Type B pancreatic cell (in vitro differentiated cells): ENCODE results near the gene ZMIZ1. TPM values are rescaled to one million over a fixed set of nuclear protein-coding genes. Genes with fewer than 3 reads are reported as not detected.
"Not testable (repeated sequence)": the region's sequence is repeated elsewhere in the genome, so short reads cannot be mapped to it uniquely, and the experiment has no call there.

Experiments used
- DNase-seq: peaks from one replicate; pipeline ENCODE4 v3.0.0; 2021; ENCODE audit warnings: mixed read lengths; ENCODE audit not compliant: unreplicated experiment; ENCODE audit errors: extremely low spot score
- H3K27ac Mint-ChIP-seq: 2 replicates; pipeline ENCODE4 v1.8.0; 2021; ENCODE audit warnings: mild to moderate bottlenecking, mixed read lengths
- H3K27me3 Mint-ChIP-seq: 2 replicates; pipeline ENCODE4 v1.8.0; 2021; ENCODE audit warnings: mixed read lengths
- H3K36me3 Mint-ChIP-seq: 2 replicates; pipeline ENCODE4 v1.8.0; 2021; ENCODE audit warnings: mixed read lengths
- H3K4me1 Mint-ChIP-seq: one replicate; pipeline ENCODE4 v1.8.0; 2021; ENCODE audit warnings: mixed read lengths; ENCODE audit not compliant: unreplicated experiment
- H3K4me3 Mint-ChIP-seq: 2 replicates; pipeline ENCODE4 v1.8.0; 2021; ENCODE audit warnings: mild to moderate bottlenecking, mixed read lengths
- H3K9me3 Mint-ChIP-seq: 2 replicates; pipeline ENCODE4 v1.8.0; 2021; ENCODE audit warnings: mixed read lengths
- total RNA-seq: library from RNA; stranded (reverse); gene quantifications from 2 replicates; pipeline ENCODE4 v1.2.1, GENCODE V29; 2021; ENCODE audit warnings: low replicate concordance
- TF ChIP-seq, protein P1 (sequence below): fragments of 200-600 bp; sonication (generic); conservative IDR thresholded peaks from 2 replicates; pipeline ENCODE4 v1.5.0; 2021; ENCODE audit warnings: antibody characterized with exemption, mild to moderate bottlenecking

ZMIZ1 gene
- total RNA-seq, 1 donor from 2014 or later, result 102 TPM

DNA sequence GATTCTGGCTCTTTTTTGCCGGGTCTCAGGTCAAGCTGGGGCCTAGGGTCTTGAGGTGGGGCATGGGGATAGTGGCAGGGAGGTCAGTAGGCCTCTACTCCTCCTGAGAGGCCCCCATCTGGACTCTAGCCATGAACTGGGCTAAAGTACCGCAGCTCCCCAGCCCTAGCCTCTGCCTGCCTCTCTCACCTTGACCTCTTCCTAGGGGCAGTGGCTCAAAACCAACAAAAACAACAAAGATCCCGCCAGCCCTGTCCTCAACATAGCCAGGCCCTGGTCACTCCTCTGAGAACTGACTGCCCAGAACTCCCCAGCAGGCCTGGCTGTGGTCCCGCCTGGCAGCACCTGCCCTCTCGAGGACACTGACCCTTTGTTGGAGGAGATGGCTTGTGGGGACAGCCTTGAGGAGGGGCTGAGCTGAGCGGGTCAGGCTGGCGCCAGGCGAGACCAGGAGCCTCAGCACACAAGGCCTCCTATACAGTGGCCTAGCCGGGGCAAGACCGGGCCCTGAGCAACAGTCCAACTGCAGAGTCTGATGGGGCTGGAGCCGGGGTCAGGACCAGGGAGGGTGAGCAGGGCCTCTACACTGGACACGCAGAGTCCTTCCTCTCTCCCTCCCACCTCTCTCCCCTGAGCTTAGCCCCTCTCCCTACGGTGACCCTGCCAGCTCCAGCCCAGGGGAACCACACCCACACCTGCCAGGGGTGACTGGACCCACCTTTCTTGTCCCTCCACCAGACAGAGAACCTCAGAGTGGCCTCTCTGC lies 266.9 kb downstream of the ZMIZ1 start:
- H3K4me1 Mint-ChIP-seq, result peaks cover 23% of the 10 kb centered on the region
- TF ChIP-seq, protein P1, sequence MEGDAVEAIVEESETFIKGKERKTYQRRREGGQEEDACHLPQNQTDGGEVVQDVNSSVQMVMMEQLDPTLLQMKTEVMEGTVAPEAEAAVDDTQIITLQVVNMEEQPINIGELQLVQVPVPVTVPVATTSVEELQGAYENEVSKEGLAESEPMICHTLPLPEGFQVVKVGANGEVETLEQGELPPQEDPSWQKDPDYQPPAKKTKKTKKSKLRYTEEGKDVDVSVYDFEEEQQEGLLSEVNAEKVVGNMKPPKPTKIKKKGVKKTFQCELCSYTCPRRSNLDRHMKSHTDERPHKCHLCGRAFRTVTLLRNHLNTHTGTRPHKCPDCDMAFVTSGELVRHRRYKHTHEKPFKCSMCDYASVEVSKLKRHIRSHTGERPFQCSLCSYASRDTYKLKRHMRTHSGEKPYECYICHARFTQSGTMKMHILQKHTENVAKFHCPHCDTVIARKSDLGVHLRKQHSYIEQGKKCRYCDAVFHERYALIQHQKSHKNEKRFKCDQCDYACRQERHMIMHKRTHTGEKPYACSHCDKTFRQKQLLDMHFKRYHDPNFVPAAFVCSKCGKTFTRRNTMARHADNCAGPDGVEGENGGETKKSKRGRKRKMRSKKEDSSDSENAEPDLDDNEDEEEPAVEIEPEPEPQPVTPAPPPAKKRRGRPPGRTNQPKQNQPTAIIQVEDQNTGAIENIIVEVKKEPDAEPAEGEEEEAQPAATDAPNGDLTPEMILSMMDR, result no peak
- no peaks in the 10 kb centered on the region for H3K36me3 Mint-ChIP-seq
- no peak for DNase-seq
- H3K4me3 Mint-ChIP-seq, result no peak overlapping the region
- peak overlapping the region; percentile 58 for H3K27ac Mint-ChIP-seq
- H3K9me3 Mint-ChIP-seq, result peaks cover 10% of the 10 kb centered on the region
- H3K27me3 Mint-ChIP-seq, result no peaks in the 10 kb centered on the region

DNA sequence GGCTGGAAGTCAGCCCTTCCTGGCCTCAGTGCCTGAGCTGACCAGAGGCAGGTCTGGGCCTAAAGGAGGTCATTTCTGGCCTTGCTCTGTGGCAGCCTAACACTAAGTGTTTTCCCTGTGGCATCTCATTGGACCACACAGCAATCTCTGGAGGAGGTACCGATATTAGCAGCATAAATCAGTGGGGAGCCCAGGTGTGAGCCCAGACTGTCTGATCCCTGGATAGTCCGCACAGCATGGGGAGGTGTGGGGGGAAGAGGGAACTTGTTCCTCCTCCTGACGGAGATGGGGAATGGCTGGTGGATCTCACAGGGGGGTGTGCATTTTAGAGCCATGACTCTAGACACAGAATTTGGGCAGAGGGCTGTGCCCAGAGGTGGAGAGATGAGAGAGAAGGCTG lies 267.5 kb downstream of the ZMIZ1 start:
- Mint-ChIP-seq H3K4me3 (peak overlapping the region; percentile 31), H3K27me3 (no peaks in the 10 kb centered on the region), H3K4me1 (peaks cover 23% of the 10 kb centered on the region), H3K9me3 (peaks cover 10% of the 10 kb centered on the region), H3K27ac (peak overlapping the region; percentile 58), H3K36me3 (no peaks in the 10 kb centered on the region)
- no peak for DNase-seq
- TF ChIP-seq, protein P1, result no peak

GRCh38 chr10:79336739-79337138 lies 268.0 kb downstream of the ZMIZ1 start:
- Mint-ChIP-seq H3K9me3 (peaks cover 10% of the 10 kb centered on the region), H3K27ac (peak overlapping the region; percentile 20), H3K36me3 (no peaks in the 10 kb centered on the region), H3K27me3 (no peaks in the 10 kb centered on the region), H3K4me1 (peaks cover 23% of the 10 kb centered on the region), H3K4me3 (no peak overlapping the region)
- DNase-seq, result no peak
- TF ChIP-seq, protein P1, result no peak

DNA sequence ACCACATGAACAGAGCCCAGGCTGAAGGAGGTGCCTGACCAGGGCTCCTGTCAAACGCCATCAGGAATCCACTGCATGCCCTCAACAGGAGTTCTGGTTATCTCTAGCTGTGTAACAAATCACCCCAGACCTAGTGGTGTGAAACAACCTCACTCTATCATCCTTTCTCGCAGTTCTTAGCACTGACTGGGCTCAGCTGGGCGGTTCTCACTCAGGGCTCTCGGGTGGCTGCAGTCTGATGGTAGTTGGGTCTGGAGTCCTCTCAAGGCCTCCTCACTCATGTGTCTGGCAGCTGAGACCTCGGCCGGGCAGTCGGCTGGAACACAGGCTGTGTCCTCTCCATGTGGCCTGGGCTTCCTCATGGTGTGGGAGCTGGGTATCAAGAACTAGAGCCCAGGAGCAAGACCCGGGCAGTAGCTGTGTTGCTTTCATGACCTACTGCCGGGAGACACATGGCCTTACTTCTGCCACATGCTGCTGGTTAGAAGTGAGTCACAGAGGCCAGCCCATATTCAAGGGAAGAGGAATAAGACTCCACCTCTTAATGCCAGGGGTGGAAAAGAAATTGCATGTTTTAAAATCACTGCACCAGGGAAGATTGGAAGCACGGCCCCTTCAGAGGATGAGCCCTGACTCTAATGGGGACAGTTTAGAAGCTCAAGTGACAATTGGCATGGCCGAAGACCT lies 269.2 kb downstream of the ZMIZ1 start:
- not testable (repeated sequence) for H3K27me3 Mint-ChIP-seq, DNase-seq, H3K27ac Mint-ChIP-seq, H3K4me3 Mint-ChIP-seq, H3K36me3 Mint-ChIP-seq
- Mint-ChIP-seq H3K4me1 (peaks cover 23% of the 10 kb centered on the region), H3K9me3 (peaks cover 10% of the 10 kb centered on the region)

GRCh38 chr10:79339266-79339665 lies 270.5 kb downstream of the ZMIZ1 start:
- peak overlapping the region; percentile 47 for H3K4me3 Mint-ChIP-seq
- peaks cover 23% of the 10 kb centered on the region for H3K4me1 Mint-ChIP-seq
- H3K27me3 Mint-ChIP-seq, result no peaks in the 10 kb centered on the region
- H3K36me3 Mint-ChIP-seq, result no peaks in the 10 kb centered on the region
- TF ChIP-seq, protein P1, result no peak
- H3K27ac Mint-ChIP-seq, result peak overlapping the region; percentile 93
- H3K9me3 Mint-ChIP-seq, result peaks cover 6% of the 10 kb centered on the region
- no peak for DNase-seq

- Mint-ChIP-seq H3K27ac (peak overlapping the region; percentile 56), H3K36me3 (no peaks in the 10 kb centered on the region), H3K27me3 (no peaks in the 10 kb centered on the region), H3K4me1 (peaks cover 23% of the 10 kb centered on the region), H3K4me3 (no peak overlapping the region), H3K9me3 (peaks cover 6% of the 10 kb centered on the region)
- TF ChIP-seq, protein P1, result no peak
- DNase-seq, result peak; percentile 3
These were observed 272.0 kb downstream of the ZMIZ1 start for GRCh38 chr10:79340646-79341244.
